K562 (cell line): Measurements from ENCODE around the gene ASXL2.

Experiments
- ATF3 ChIP-seq, 2 experiments: fragments of 450-650 bp in 1 of 2; sonication (generic) in 1 of 2; formaldehyde crosslinking in 1 of 2; IDR thresholded peaks in 1 of 2; conservative IDR thresholded peaks in 1 of 2; 2 replicates each; pipeline versions ENCODE4 v1.6.1 to v1.8.1; 2016 to 2023; ENCODE audit warnings: mild to moderate bottlenecking in 2 of 2, moderate library complexity in 2 of 2, inconsistent platforms in 1 of 2, missing genetic modification reagents in 1 of 2
- BCL6 ChIP-seq: fragments of 250-450 bp; sonication (Bioruptor Pico); IDR thresholded peaks from 2 replicates; pipeline ENCODE4 v1.4.0; 2020
- FOXM1 ChIP-seq, 2 experiments: fragments of 450-650 bp in 1 of 2; sonication (generic) in 1 of 2; formaldehyde crosslinking in 1 of 2; IDR thresholded peaks; 2 replicates each; pipeline versions ENCODE4 v1.6.1 to v1.9.0; 2017 to 2022; ENCODE audit warnings: low read depth in 2 of 2, mild to moderate bottlenecking in 2 of 2, missing genetic modification reagents in 1 of 2, moderate library complexity in 1 of 2
- FOXP4 ChIP-seq: sonication (generic); formaldehyde crosslinking; IDR thresholded peaks from 2 replicates; pipeline ENCODE4 v1.8.0; 2022; ENCODE audit warnings: mild to moderate bottlenecking, missing genetic modification reagents, borderline replicate concordance
- GABPB2 ChIP-seq: fragments of 250-450 bp; sonication (Bioruptor Pico); conservative IDR thresholded peaks from 2 replicates; pipeline ENCODE4 v1.5.1; 2021; ENCODE audit warnings: mild to moderate bottlenecking
- MAFK ChIP-seq: IDR thresholded peaks from 2 replicates; pipeline ENCODE4 v1.6.1; 2011; ENCODE audit warnings: low read length, improper control_type of control experiment
- MAZ ChIP-seq, 2 experiments: fragments of 450-650 bp in 1 of 2; sonication (generic) in 1 of 2; formaldehyde crosslinking; IDR thresholded peaks in 1 of 2; conservative IDR thresholded peaks in 1 of 2; 2 replicates each; pipeline versions ENCODE4 v1.4.0 to v1.5.0; 2020; ENCODE audit warnings: mild to moderate bottlenecking in 1 of 2, missing genetic modification reagents in 1 of 2
- NFIC ChIP-seq: fragments of 450-650 bp; IDR thresholded peaks from 2 replicates; pipeline ENCODE4 v1.6.1; 2017; ENCODE audit warnings: mild to moderate bottlenecking, inconsistent platforms
- NR3C1 ChIP-seq: sonication (generic); formaldehyde crosslinking; IDR thresholded peaks from 2 replicates; pipeline ENCODE4 v1.8.1; 2022; ENCODE audit warnings: missing genetic modification reagents
- PRMT5 ChIP-seq: sonication (generic); formaldehyde crosslinking; IDR thresholded peaks from 2 replicates; pipeline ENCODE4 v1.5.0; 2020; ENCODE audit warnings: missing genetic modification reagents
- ZBTB5 ChIP-seq: fragments of 450-650 bp; IDR thresholded peaks from 2 replicates; pipeline ENCODE4 v1.6.1; 2017; ENCODE audit warnings: antibody characterized with exemption
- ZFP1 ChIP-seq: fragments of 450-650 bp; formaldehyde crosslinking; IDR thresholded peaks from 2 replicates; pipeline ENCODE4 v1.4.0; 2020; ENCODE audit warnings: mild to moderate bottlenecking, mixed read lengths
- ZNF174 ChIP-seq: fragments of 250-450 bp; sonication (Bioruptor Pico); IDR thresholded peaks from 2 replicates; pipeline ENCODE4 v1.4.0; 2020; ENCODE audit warnings: mild to moderate bottlenecking
- ZNF707 ChIP-seq: fragments of 250-450 bp; sonication (Bioruptor Pico); conservative IDR thresholded peaks from 2 replicates; pipeline ENCODE4 v1.8.0; 2022; ENCODE audit warnings: inconsistent platforms, mild to moderate bottlenecking, moderate library complexity

- no peak for TF ChIP-seq NR3C1 (CRISPR knock-in tag)
- no peak for TF ChIP-seq NFIC
- no peak for TF ChIP-seq ATF3 (IDR thresholded peaks at IDR 0.05)
- no peak for TF ChIP-seq ATF3 (CRISPR knock-in tag; conservative IDR thresholded peaks at IDR 0.05)
- no peak for TF ChIP-seq ZFP1 (CRISPR knock-in tag)
- no peak for TF ChIP-seq ZNF174 (CRISPR knock-in tag)
- no peak for TF ChIP-seq MAFK
- no peak for TF ChIP-seq ZNF707 (CRISPR knock-in tag)
- no peak for TF ChIP-seq PRMT5 (CRISPR knock-in tag)
- no peak for TF ChIP-seq BCL6
- no peak for TF ChIP-seq FOXP4 (CRISPR knock-in tag)
- no peak for TF ChIP-seq ZBTB5
- TF ChIP-seq FOXM1 (IDR thresholded peaks at IDR 0.05; ENCODE audit: low read depth) = no peak
- TF ChIP-seq FOXM1 (CRISPR knock-in tag; IDR thresholded peaks at IDR 0.05; ENCODE audit: low read depth) = no peak
- TF ChIP-seq MAZ (CRISPR knock-in tag; conservative IDR thresholded peaks at IDR 0.05 in 1 of 2, IDR thresholded peaks at IDR 0.05 in 1 of 2) = no peak
- TF ChIP-seq GABPB2 (CRISPR knock-in tag) = no peak
Observed at GRCh38 chr2:25845843-25846505, 32.3 kb downstream of the ASXL2 start.
